GM18951 (cell line): ENCODE data around the gene TAS2R16.

Experiments
- POLR2A ChIP-seq: IDR thresholded peaks from 4 replicates; pipeline ENCODE4 v1.6.1; 2011; ENCODE audit warnings: mild to moderate bottlenecking; ENCODE audit not compliant: insufficient read length, insufficient read depth; ENCODE audit errors: extremely low read depth
- in situ Hi-C: fragments of 300-500 bp; cut with MboI; formaldehyde crosslinking; loops from one replicate; pipeline ENCODE4 v1.12.0; 2022; ENCODE audit warnings: low sequenced_read_pairs, mixed read lengths, inconsistent platforms; ENCODE audit not compliant: unreplicated experiment

The TAS2R16 gene

GRCh38 chr7:122995600-122995999, at the start of gene TAS2R16:
TSS of gene TAS2R16 (minus strand) at chr7:122995700. CDS start at chr7:122995634, 66 bp downstream.
- no peak for TF ChIP-seq POLR2A
- in situ Hi-C loops: no loop called here

- no peak for TF ChIP-seq POLR2A
- in situ Hi-C loops: no loop called here
These were observed 48.1 kb upstream of the TAS2R16 start for GRCh38 chr7:123043642-123044041.

GRCh38 chr7:123041101-123041500, 45.6 kb upstream of the TAS2R16 start:
- TF ChIP-seq POLR2A: no peak
- in situ Hi-C loops: no loop called here

GRCh38 chr7:123039269-123039668, 43.8 kb upstream of the TAS2R16 start:
- in situ Hi-C loops: no loop called here
- TF ChIP-seq POLR2A: no peak

- TF ChIP-seq POLR2A: no peak
- in situ Hi-C loops: no loop called here
These were observed 38.6 kb upstream of the TAS2R16 start for GRCh38 chr7:123034106-123034505.

- TF ChIP-seq POLR2A: no peak
These were observed 35.1 kb upstream of the TAS2R16 start for GRCh38 chr7:123030631-123031030.

GRCh38 chr7:123028339-123028738, 32.8 kb upstream of the TAS2R16 start:
- in situ Hi-C loops: no loop called here
- no peak for TF ChIP-seq POLR2A

More at GRCh38 chr7:123030631-123031030, 35.1 kb upstream of the TAS2R16 start:
- in situ Hi-C loops: no loop called here

GRCh38 chr7:123026251-123026650, 30.8 kb upstream of the TAS2R16 start:
- TF ChIP-seq POLR2A: no peak
- in situ Hi-C loops: no loop called here

- TF ChIP-seq POLR2A: no peak
- in situ Hi-C loops: no loop called here
These were observed 29.7 kb upstream of the TAS2R16 start for GRCh38 chr7:123024989-123025758.

- in situ Hi-C loops: no loop called here
- TF ChIP-seq POLR2A: no peak
These were observed 27.6 kb upstream of the TAS2R16 start for GRCh38 chr7:123023126-123023525.

GRCh38 chr7:123022576-123022975, 27.1 kb upstream of the TAS2R16 start:
- TF ChIP-seq POLR2A: no peak
- in situ Hi-C loops: no loop called here

- in situ Hi-C loops: no loop called here
- TF ChIP-seq POLR2A: no peak
These were observed 16.9 kb upstream of the TAS2R16 start for GRCh38 chr7:123012435-123012834.

- in situ Hi-C loops: no loop called here
- no peak for TF ChIP-seq POLR2A
These were observed 16.4 kb upstream of the TAS2R16 start for GRCh38 chr7:123011766-123012369.

GRCh38 chr7:123004931-123005330, 9.4 kb upstream of the TAS2R16 start:
- in situ Hi-C loops: no loop called here
- TF ChIP-seq POLR2A: no peak
